Kidney epithelial cell (primary cell): ENCODE results near the gene CALD1. TPM values are rescaled to one million over a fixed set of nuclear protein-coding genes. Genes with fewer than 3 reads are reported as not detected.

Source experiments
- DNase-seq: peaks from one replicate; pipeline ENCODE4 v3.0.0-alpha.2; 2010; ENCODE audit warnings: low read depth
- H3K27me3 ChIP-seq: 2 replicates; pipeline ENCODE4 v1.6.0; 2011; ENCODE audit warnings: low read length; ENCODE audit not compliant: control insufficient read depth, insufficient read depth
- H3K36me3 ChIP-seq: 2 replicates; pipeline ENCODE4 v1.5.1; 2011; ENCODE audit warnings: low read length; ENCODE audit not compliant: control insufficient read depth, insufficient read depth
- H3K4me3 ChIP-seq: 2 replicates; pipeline ENCODE4 v1.5.1; 2011; ENCODE audit warnings: low read depth, mild to moderate bottlenecking, control low read depth, low read length
- CTCF ChIP-seq: IDR thresholded peaks from 2 replicates; pipeline ENCODE4 v1.5.1; 2011; ENCODE audit warnings: mild to moderate bottlenecking, moderate library complexity, low read length, control low read depth, inconsistent platforms; ENCODE audit not compliant: insufficient read depth, poor library complexity, severe bottlenecking
- total RNA-seq: library from RNA; depleted of rRNA; stranded (reverse); fragments of >200 nt; gene quantifications from 2 replicates; pipeline ENCODE4 v1.2.3, GENCODE V29; 2015

CALD1 gene
- total RNA-seq, 1 donor from 2014 or later, result 255 TPM

- no peak overlapping the region for H3K4me3 ChIP-seq
- DNase-seq, result no peak
- peak; percentile 73 for TF ChIP-seq CTCF
- no peaks in the 10 kb centered on the region for H3K36me3 ChIP-seq
- no peaks in the 10 kb centered on the region for H3K27me3 ChIP-seq
Measured at GRCh38 chr7:134755422-134756022, 23.9 kb upstream of the CALD1 start.

- Histone ChIP-seq H3K36me3 (no peaks in the 10 kb centered on the region), H3K4me3 (no peak overlapping the region), H3K27me3 (no peaks in the 10 kb centered on the region)
- DNase-seq, result no peak
- no peak for TF ChIP-seq CTCF
Measured at GRCh38 chr7:134757938-134758337, 21.5 kb upstream of the CALD1 start.

- DNase-seq, result no peak
- H3K4me3 ChIP-seq, result no peak overlapping the region
- TF ChIP-seq CTCF, result no peak
- no peaks in the 10 kb centered on the region for H3K36me3 ChIP-seq
- H3K27me3 ChIP-seq, result no peaks in the 10 kb centered on the region
Measured at GRCh38 chr7:134758981-134759380, 20.5 kb upstream of the CALD1 start.

- Histone ChIP-seq H3K4me3 (no peak overlapping the region), H3K27me3 (no peaks in the 10 kb centered on the region), H3K36me3 (no peaks in the 10 kb centered on the region)
- DNase-seq, result no peak
- TF ChIP-seq CTCF, result no peak
Measured at GRCh38 chr7:134761266-134761665, 18.2 kb upstream of the CALD1 start.

GRCh38 chr7:134763960-134764359 lies 15.5 kb upstream of the CALD1 start:
- no peak for TF ChIP-seq CTCF
- DNase-seq, result no peak
- Histone ChIP-seq H3K27me3 (no peaks in the 10 kb centered on the region), H3K4me3 (no peak overlapping the region), H3K36me3 (no peaks in the 10 kb centered on the region)

GRCh38 chr7:134764365-134764764 lies 15.1 kb upstream of the CALD1 start:
- Histone ChIP-seq H3K4me3 (no peak overlapping the region), H3K36me3 (no peaks in the 10 kb centered on the region)
- no peak for TF ChIP-seq CTCF

More at GRCh38 chr7:134764365-134764764, 15.1 kb upstream of the CALD1 start:
- no peak for DNase-seq
- no peaks in the 10 kb centered on the region for H3K27me3 ChIP-seq
